Mesenchymal stem cell (in vitro differentiated cells and primary cell): Measurements from ENCODE around the gene RAD51B.
A peak's percentile ranks its signal among the peaks of the same experiment; 100 is the strongest.

Experiments
- DNase-seq: peaks from one replicate; pipeline ENCODE4 v3.0.0-alpha.2; 2013
- H2AFZ ChIP-seq: one replicate; pipeline ENCODE4 v1.6.1; 2013; ENCODE audit warnings: low read depth, mild to moderate bottlenecking, control low read depth, inconsistent platforms, low read length, moderate library complexity
- H2AK5ac ChIP-seq: 2 replicates; pipeline ENCODE4 v1.6.1; 2013; ENCODE audit warnings: low read length, moderate library complexity, mild to moderate bottlenecking, inconsistent platforms; ENCODE audit not compliant: severe bottlenecking
- H2BK120ac ChIP-seq: one replicate; pipeline ENCODE4 v1.6.1; 2013; ENCODE audit warnings: low read depth, mild to moderate bottlenecking, inconsistent platforms, low read length, moderate library complexity
- H2BK12ac ChIP-seq, 2 experiments: one replicate each; pipeline ENCODE4 v1.6.1; 2013; ENCODE audit warnings: inconsistent platforms in 2 of 2, low read length in 2 of 2, mild to moderate bottlenecking in 2 of 2, moderate library complexity in 2 of 2, control low read depth in 1 of 2
- H2BK15ac ChIP-seq: one replicate; pipeline ENCODE4 v1.6.1; 2013; ENCODE audit warnings: mild to moderate bottlenecking, low read depth, inconsistent platforms; ENCODE audit not compliant: poor library complexity, severe bottlenecking
- H2BK5ac ChIP-seq: 2 replicates; pipeline ENCODE4 v1.6.1; 2013; ENCODE audit warnings: low read depth, mild to moderate bottlenecking, low read length, control low read depth, inconsistent platforms; ENCODE audit not compliant: poor library complexity, severe bottlenecking
- H3K14ac ChIP-seq, 2 experiments: one replicate each; pipeline ENCODE4 v1.6.1; 2013; ENCODE audit warnings: inconsistent platforms in 2 of 2, low read length in 2 of 2, control low read depth in 1 of 2, mild to moderate bottlenecking in 1 of 2, moderate library complexity in 1 of 2
- H3K18ac ChIP-seq, 2 experiments: one replicate each; pipeline ENCODE4 v1.6.1; 2013; ENCODE audit warnings: inconsistent platforms in 2 of 2, low read length in 2 of 2, control low read depth in 1 of 2, low read depth in 1 of 2, mild to moderate bottlenecking in 1 of 2
- H3K23ac ChIP-seq, 2 experiments: one replicate each; pipeline ENCODE4 v1.6.1; 2013; ENCODE audit warnings: inconsistent platforms in 2 of 2, low read length in 2 of 2, mild to moderate bottlenecking in 2 of 2, moderate library complexity in 2 of 2, control low read depth in 1 of 2
- H3K27ac ChIP-seq: 2 replicates; pipeline ENCODE4 v1.5.1; 2013; ENCODE audit warnings: mild to moderate bottlenecking, moderate library complexity, low read length, control low read depth, inconsistent platforms; ENCODE audit not compliant: poor library complexity, severe bottlenecking
- H3K27me3 ChIP-seq, 2 experiments: 2 replicates each; pipeline versions ENCODE4 v1.6.1 to v1.7.0; 2013; ENCODE audit warnings: low read length in 2 of 2, mild to moderate bottlenecking in 2 of 2, moderate library complexity in 2 of 2, control low read depth in 1 of 2, inconsistent platforms in 1 of 2; ENCODE audit not compliant: control insufficient read depth in 1 of 2, insufficient read depth in 1 of 2
- H3K36me3 ChIP-seq, 2 experiments: 2 replicates each; pipeline versions ENCODE4 v1.6.1 to v1.7.0; 2013; ENCODE audit warnings: low read length in 2 of 2, control low read depth in 1 of 2, inconsistent platforms in 1 of 2, low read depth in 1 of 2, mild to moderate bottlenecking in 1 of 2; ENCODE audit not compliant: insufficient read depth in 2 of 2, control insufficient read depth in 1 of 2
- H3K4ac ChIP-seq, 2 experiments: one replicate each; pipeline ENCODE4 v1.6.1; 2013; ENCODE audit warnings: inconsistent platforms in 2 of 2, low read length in 2 of 2, mild to moderate bottlenecking in 2 of 2, moderate library complexity in 2 of 2, control low read depth in 1 of 2, low read depth in 1 of 2
- H3K4me1 ChIP-seq: 2 replicates; pipeline ENCODE4 v1.6.1; 2013; ENCODE audit warnings: low read depth, low read length, control low read depth; ENCODE audit not compliant: control insufficient read depth, insufficient read depth
- H3K4me2 ChIP-seq: 2 replicates; pipeline ENCODE4 v1.6.1; 2013; ENCODE audit warnings: low read length, mild to moderate bottlenecking, inconsistent platforms; ENCODE audit not compliant: poor library complexity, severe bottlenecking
- H3K4me3 ChIP-seq, 2 experiments: 2 replicates each; pipeline versions ENCODE4 v1.5.1 to v1.7.0; 2013; ENCODE audit warnings: low read length in 2 of 2, mild to moderate bottlenecking in 2 of 2, control low read depth in 1 of 2, low read depth in 1 of 2; ENCODE audit not compliant: insufficient read depth in 1 of 2
- H3K79me1 ChIP-seq: replicated peaks from 2 replicates; pipeline ENCODE4 v1.6.1; 2013; ENCODE audit warnings: mild to moderate bottlenecking, control low read depth, low read length, inconsistent platforms; ENCODE audit not compliant: poor library complexity, severe bottlenecking
- H3K9ac ChIP-seq: 2 replicates; pipeline ENCODE4 v1.7.0; 2013; ENCODE audit warnings: mild to moderate bottlenecking, low read length, moderate library complexity
- H3K9me3 ChIP-seq: 2 replicates; pipeline ENCODE4 v1.7.0; 2013; ENCODE audit warnings: mild to moderate bottlenecking, low read length; ENCODE audit not compliant: control insufficient read depth
- H4K8ac ChIP-seq: one replicate; pipeline ENCODE4 v1.6.1; 2013; ENCODE audit warnings: inconsistent platforms, mild to moderate bottlenecking, low read length, moderate library complexity
- H4K91ac ChIP-seq: one replicate; pipeline ENCODE4 v1.6.1; 2013; ENCODE audit warnings: mild to moderate bottlenecking, low read length, inconsistent platforms
- WGBS: methylation state at CpG from one replicate; pipeline ENCODE4 v1.1.7; 2013; ENCODE audit warnings: mixed read lengths; 5-methylcytosine and 5-hydroxymethylcytosine counted together

The RAD51B gene

DNA sequence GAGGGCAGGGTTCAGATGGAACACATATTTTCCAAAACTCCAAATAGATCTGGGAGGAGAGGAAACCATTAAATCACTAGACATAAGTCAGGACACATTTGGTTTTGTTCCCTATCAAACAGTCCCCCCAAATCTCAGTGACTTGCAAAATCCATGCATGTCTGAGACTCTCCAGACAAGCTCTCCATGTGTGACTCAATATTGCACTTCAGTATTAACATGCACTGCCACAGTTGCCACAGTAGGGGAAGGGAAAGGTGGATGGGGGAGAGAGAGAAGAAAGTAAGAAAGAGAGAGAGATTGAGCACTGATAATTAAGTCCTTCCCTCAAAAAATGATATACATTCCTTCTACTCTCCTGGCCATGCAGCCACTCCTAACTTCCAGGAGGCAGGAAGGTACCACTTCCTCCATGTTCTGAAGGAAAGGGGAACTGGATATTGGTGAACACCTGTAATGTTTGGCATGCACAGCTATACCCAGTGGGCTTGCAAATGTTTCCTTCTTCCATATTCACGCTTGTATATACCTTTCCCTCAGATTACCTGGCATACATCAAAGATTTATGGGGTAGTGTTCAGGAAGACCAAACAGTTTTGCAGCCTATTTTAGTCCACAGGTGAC, 663.3 kb downstream of the RAD51B start:
- Histone ChIP-seq H3K18ac (no peak overlapping the region), H2AFZ (no peak overlapping the region), H3K4me2 (no peak overlapping the region), H3K27me3 (peaks cover 0 to 3% of the 10 kb centered on the region in 2 experiments), H2BK12ac (peak overlapping the region in 1 of 2 experiments; percentile 43), H3K4me1 (no peaks in the 10 kb centered on the region), H3K79me1 (peaks cover 2% of the 10 kb centered on the region), H2AK5ac (no peak overlapping the region), H3K4me3 (no peak overlapping the region), H4K91ac (no peak overlapping the region), H3K23ac (no peak overlapping the region), H3K4ac (no peak overlapping the region), H3K27ac (no peak overlapping the region), H2BK5ac (no peak overlapping the region), H3K36me3 (no peaks in the 10 kb centered on the region), H2BK15ac (no peak overlapping the region), H3K9ac (no peak overlapping the region), H3K9me3 (no peaks in the 10 kb centered on the region), H4K8ac (no peak overlapping the region), H2BK120ac (no peak overlapping the region), H3K14ac (no peak overlapping the region)
- DNase-seq, result peak; percentile 31
- no CpG with 5 or more reads among the region's 1 CpG for WGBS

DNA sequence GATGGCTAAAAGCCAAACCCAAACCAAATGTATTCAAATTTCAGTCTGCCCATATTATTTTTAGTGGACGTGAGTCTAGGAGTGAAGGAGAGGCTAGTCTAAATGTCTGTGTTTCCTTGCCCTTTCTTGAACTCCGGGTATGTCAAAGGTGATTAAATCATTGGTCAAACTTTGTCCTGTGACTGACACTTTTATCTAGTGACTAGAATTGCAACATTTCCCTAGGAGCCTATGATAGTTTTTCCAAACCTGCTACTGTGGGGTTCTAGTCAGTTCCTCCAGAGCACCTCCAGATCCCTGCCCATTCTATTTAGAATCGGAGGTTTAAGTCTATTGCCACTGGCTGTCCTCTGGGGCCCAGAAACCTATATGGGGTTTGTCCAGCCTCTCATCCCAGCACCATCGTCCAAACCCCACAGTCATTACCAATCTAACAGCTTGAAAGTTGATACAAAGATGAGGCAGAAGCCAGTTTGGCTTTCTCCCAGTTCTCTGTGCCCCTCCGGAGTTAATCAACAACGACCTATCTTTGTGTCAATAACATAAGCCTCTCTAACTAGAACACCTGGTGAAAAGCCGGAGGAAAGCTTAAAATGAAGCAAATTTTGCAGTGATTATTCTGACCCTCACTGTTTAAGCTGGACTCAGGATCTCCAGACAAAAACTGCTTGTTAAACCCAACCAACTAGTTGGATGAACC, 666.6 kb downstream of the RAD51B start:
- Histone ChIP-seq H3K36me3 (no peaks in the 10 kb centered on the region), H3K9me3 (no peaks in the 10 kb centered on the region), H2BK15ac (no peak overlapping the region), H2AK5ac (no peak overlapping the region), H3K4me1 (no peaks in the 10 kb centered on the region), H4K8ac (no peak overlapping the region), H3K4me3 (no peak overlapping the region), H3K27me3 (peaks cover 0 to 3% of the 10 kb centered on the region in 2 experiments), H2AFZ (no peak overlapping the region), H4K91ac (no peak overlapping the region), H2BK120ac (no peak overlapping the region), H3K14ac (no peak overlapping the region), H2BK5ac (no peak overlapping the region), H3K4me2 (no peak overlapping the region), H3K79me1 (peaks cover 2% of the 10 kb centered on the region), H3K23ac (no peak overlapping the region), H3K9ac (no peak overlapping the region), H3K27ac (no peak overlapping the region), H2BK12ac (peak overlapping the region in 1 of 2 experiments; percentile 18), H3K4ac (peak overlapping the region in 1 of 2 experiments; percentile 10), H3K18ac (no peak overlapping the region)
- no peak for DNase-seq
- WGBS, result 98% methylated on average over 6 of the region's 7 CpGs

DNA sequence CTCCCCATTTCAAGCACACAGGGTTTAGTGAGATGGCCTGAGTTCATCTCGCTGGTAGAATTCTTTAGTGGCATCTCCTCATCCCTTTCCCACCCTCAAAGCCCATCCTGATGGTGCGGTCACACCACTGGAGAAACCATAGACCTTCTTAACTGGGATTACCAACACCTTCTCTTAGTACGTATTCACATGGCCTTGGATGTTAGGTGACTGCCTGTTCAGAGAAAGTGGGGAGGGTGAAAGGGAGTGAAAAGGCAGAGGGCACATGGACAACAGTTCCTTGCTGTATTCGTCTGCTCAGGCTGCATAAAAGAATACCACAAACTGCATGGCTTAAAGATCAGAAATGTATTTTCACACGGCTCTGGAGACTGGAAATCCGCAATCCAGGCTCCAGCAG, 667.2 kb downstream of the RAD51B start:
- peak overlapping the region; percentile 4 for H2AK5ac ChIP-seq
- H4K91ac ChIP-seq, result no peak overlapping the region
- H2BK5ac ChIP-seq, result no peak overlapping the region
- H3K4me1 ChIP-seq, result no peaks in the 10 kb centered on the region
- no peaks in the 10 kb centered on the region for H3K9me3 ChIP-seq
- H3K23ac ChIP-seq, result no peak overlapping the region
- H2BK120ac ChIP-seq, result no peak overlapping the region
- WGBS, result 100% methylated on average over 5 of the region's 6 CpGs
- peaks cover 0 to 2% of the 10 kb centered on the region in 2 experiments for H3K27me3 ChIP-seq
- no peak overlapping the region for H2AFZ ChIP-seq
- peaks cover 2% of the 10 kb centered on the region for H3K79me1 ChIP-seq
- H3K4me2 ChIP-seq, result no peak overlapping the region
- no peak overlapping the region for H3K4me3 ChIP-seq
- H3K27ac ChIP-seq, result no peak overlapping the region
- H2BK12ac ChIP-seq, result peak overlapping the region in 1 of 2 experiments; percentile 86
- H3K18ac ChIP-seq, result peak overlapping the region; percentile 1 to 14
- H3K9ac ChIP-seq, result no peak overlapping the region
- no peak overlapping the region for H3K14ac ChIP-seq
- H2BK15ac ChIP-seq, result no peak overlapping the region
- no peak overlapping the region for H3K4ac ChIP-seq
- DNase-seq, result no peak
- no peaks in the 10 kb centered on the region for H3K36me3 ChIP-seq
- no peak overlapping the region for H4K8ac ChIP-seq

DNA sequence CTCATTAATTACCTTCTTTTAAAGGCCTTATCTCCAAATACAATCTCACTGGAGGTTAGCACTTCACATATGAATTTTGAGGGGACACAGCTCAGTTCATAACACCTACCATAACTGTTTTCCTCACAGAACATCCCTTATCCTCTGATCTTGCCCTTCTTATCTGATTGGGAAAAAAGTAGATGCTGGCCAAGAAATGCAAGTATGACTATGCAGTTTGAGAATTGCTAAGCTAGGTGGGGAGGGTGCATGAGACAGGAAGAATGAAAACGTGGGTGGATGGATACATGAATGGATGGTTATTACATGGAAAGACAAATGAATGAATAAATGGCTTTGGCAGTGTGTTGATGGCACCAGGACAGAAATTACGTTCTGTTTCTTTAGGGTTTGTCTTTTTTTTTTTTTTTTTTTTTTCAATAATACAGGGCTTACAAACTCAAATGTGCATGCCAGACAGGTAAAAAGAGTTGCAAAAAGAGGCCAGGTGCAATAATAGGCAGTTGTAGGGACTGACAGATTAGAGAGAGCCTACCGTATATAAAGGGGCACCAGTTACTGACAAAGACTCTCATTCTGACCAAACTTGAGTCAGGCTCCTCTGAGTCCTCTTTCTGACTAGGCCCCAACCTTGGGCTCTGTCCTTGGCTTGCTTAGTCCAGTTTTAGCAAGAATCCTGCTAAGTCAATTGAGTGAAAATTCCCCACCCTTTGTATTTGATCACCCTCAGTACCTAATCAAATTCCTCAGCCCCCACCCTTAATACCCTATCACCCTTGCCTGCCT, 668.4 kb downstream of the RAD51B start:
- H3K27ac ChIP-seq, result no peak overlapping the region
- no peaks in the 10 kb centered on the region for H3K4me1 ChIP-seq
- no peak overlapping the region for H3K14ac ChIP-seq
- H2AFZ ChIP-seq, result no peak overlapping the region
- no peak overlapping the region for H3K4me3 ChIP-seq
- H2BK15ac ChIP-seq, result no peak overlapping the region
- H2AK5ac ChIP-seq, result no peak overlapping the region
- peaks cover 2% of the 10 kb centered on the region for H3K79me1 ChIP-seq
- no peak overlapping the region for H4K91ac ChIP-seq
- no peak overlapping the region for H2BK5ac ChIP-seq
- H4K8ac ChIP-seq, result peak overlapping the region; percentile 14
- H2BK120ac ChIP-seq, result no peak overlapping the region
- no peak for DNase-seq
- H3K36me3 ChIP-seq, result no peaks in the 10 kb centered on the region
- H3K27me3 ChIP-seq, result no peaks in the 10 kb centered on the region
- WGBS, result 97% methylated on average over 2 of the region's 3 CpGs
- peak overlapping the region in 1 of 2 experiments; percentile 35 for H3K18ac ChIP-seq
- no peaks in the 10 kb centered on the region for H3K9me3 ChIP-seq
- H3K9ac ChIP-seq, result peak overlapping the region; percentile 18
- no peak overlapping the region for H3K4ac ChIP-seq
- peak overlapping the region in 1 of 2 experiments; percentile 10 for H2BK12ac ChIP-seq
- no peak overlapping the region for H3K4me2 ChIP-seq
- H3K23ac ChIP-seq, result no peak overlapping the region
